ENCODE results near the gene EPHX1. TPM values are rescaled to one million over a fixed set of nuclear protein-coding genes. Genes with fewer than 3 reads are reported as not detected.

The EPHX1 gene
- total and polyA plus RNA-seq, 12 donors, result 251 to 3,548 (median 1,658) TPM

- no peaks in the 10 kb centered on the region for H3K27me3 ChIP-seq
- H3K9me3 ChIP-seq (replicated peaks in 1 of 3), result no peaks in the 10 kb centered on the region
- peaks cover 75 to 82% of the 10 kb centered on the region in 2 donors for H3K4me1 ChIP-seq (replicated peaks in 1 of 2)
- WGBS, 4 donors, result 29 to 48% (median 34%) methylated on average over 5 to 6 of the region's 6 CpGs
- TF ChIP-seq POLR2A (IDR thresholded peaks at IDR 0.05), result no peak
- TF ChIP-seq, protein P1, sequence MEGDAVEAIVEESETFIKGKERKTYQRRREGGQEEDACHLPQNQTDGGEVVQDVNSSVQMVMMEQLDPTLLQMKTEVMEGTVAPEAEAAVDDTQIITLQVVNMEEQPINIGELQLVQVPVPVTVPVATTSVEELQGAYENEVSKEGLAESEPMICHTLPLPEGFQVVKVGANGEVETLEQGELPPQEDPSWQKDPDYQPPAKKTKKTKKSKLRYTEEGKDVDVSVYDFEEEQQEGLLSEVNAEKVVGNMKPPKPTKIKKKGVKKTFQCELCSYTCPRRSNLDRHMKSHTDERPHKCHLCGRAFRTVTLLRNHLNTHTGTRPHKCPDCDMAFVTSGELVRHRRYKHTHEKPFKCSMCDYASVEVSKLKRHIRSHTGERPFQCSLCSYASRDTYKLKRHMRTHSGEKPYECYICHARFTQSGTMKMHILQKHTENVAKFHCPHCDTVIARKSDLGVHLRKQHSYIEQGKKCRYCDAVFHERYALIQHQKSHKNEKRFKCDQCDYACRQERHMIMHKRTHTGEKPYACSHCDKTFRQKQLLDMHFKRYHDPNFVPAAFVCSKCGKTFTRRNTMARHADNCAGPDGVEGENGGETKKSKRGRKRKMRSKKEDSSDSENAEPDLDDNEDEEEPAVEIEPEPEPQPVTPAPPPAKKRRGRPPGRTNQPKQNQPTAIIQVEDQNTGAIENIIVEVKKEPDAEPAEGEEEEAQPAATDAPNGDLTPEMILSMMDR (IDR thresholded peaks at IDR 0.05), result peak in 1 of 6 experiments; percentile 6
- peaks cover 0 to 15% of the 10 kb centered on the region in 2 donors for H3K36me3 ChIP-seq (replicated peaks in 1 of 2)
- H3K27ac ChIP-seq, result peak overlapping the region in 4 of 5 donors; percentile 78 to 98 (median 94)
- H3K4me3 ChIP-seq, result peak overlapping the region in 1 of 4 donors; percentile 24
- intact Hi-C loops (cut with DNase I), result no loop called here
- peak in 4 of 7 donors; percentile 54 to 64 (median 62) for DNase-seq
Measured at GRCh38 chr1:225825078-225825477, 15.2 kb downstream of the EPHX1 start.

DNA sequence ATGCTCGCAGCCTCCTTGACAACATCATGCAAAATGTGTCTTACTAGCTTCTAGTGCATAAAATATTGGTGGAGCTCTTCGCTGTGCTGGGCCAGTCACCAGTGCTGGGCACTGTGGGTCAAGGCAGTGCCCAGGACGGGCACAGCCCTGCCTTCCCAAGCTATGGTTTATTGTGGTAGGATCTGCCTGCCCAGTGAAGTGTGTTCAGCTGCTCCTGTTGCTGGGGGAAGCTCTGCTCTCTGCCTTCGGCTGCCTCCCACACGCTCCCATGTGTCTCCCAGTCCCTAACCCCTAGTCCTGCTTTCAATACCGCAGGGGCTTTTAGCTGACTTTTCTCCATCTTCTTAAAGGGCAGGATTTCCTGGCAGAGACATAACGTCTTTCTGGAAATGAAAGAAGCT, 15.7 kb downstream of the EPHX1 start:
- Histone ChIP-seq H3K4me1 (replicated peaks in 1 of 2) (peaks cover 70 to 76% of the 10 kb centered on the region in 2 donors), H3K4me3 (peak overlapping the region in 1 of 4 donors; percentile 24), H3K27me3 (no peaks in the 10 kb centered on the region), H3K27ac (peak overlapping the region; percentile 78 to 98 (median 92)), H3K9me3 (replicated peaks in 1 of 3) (no peaks in the 10 kb centered on the region), H3K36me3 (replicated peaks in 1 of 2) (peaks cover 0 to 21% of the 10 kb centered on the region in 2 donors)
- TF ChIP-seq POLR2A (IDR thresholded peaks at IDR 0.05), result peak in 1 of 2 donors; percentile 68
- TF ChIP-seq, protein P1 (IDR thresholded peaks at IDR 0.05), result no peak
- 2 to 28% (median 21%) methylated on average over 6 to 7 of the region's 7 CpGs for WGBS, 4 donors
- intact Hi-C loops (cut with DNase I), result no loop called here
- DNase-seq, result peak in 5 of 7 donors; percentile 56 to 79 (median 65)

GRCh38 chr1:225827076-225827475, 17.2 kb downstream of the EPHX1 start:
- Histone ChIP-seq H3K4me1 (replicated peaks in 1 of 2) (peaks cover 57 to 63% of the 10 kb centered on the region in 2 donors), H3K36me3 (replicated peaks in 1 of 2) (peaks cover 0 to 35% of the 10 kb centered on the region in 2 donors), H3K4me3 (peak overlapping the region in 1 of 4 donors; percentile 16), H3K9me3 (replicated peaks in 1 of 3) (no peaks in the 10 kb centered on the region), H3K27ac (peak overlapping the region; percentile 8 to 98 (median 70)), H3K27me3 (no peaks in the 10 kb centered on the region)
- WGBS, 4 donors, result 47 to 78% (median 65%) methylated on average over 3 to 8 of the region's 8 CpGs
- DNase-seq, result peak in 1 of 7 donors; percentile 25
- no peak for TF ChIP-seq POLR2A (IDR thresholded peaks at IDR 0.05)
- TF ChIP-seq, protein P1 (IDR thresholded peaks at IDR 0.05), result no peak
- intact Hi-C loops (cut with DNase I), result no loop called here

- intact Hi-C loops (cut with DNase I), result no loop called here
- peak in 1 of 7 donors; percentile 29 for DNase-seq
Measured at GRCh38 chr1:225828706-225829345, 18.9 kb downstream of the EPHX1 start.

More at GRCh38 chr1:225828706-225829345, 18.9 kb downstream of the EPHX1 start:
- Histone ChIP-seq H3K4me1 (replicated peaks in 1 of 2) (peaks cover 46 to 48% of the 10 kb centered on the region in 2 donors), H3K36me3 (replicated peaks in 1 of 2) (peaks cover 0 to 51% of the 10 kb centered on the region in 2 donors), H3K4me3 (no peak overlapping the region), H3K27ac (peak overlapping the region in 3 of 5 donors; percentile 46 to 98 (median 53)), H3K9me3 (replicated peaks in 1 of 3) (no peaks in the 10 kb centered on the region), H3K27me3 (no peaks in the 10 kb centered on the region)
- TF ChIP-seq, protein P1 (IDR thresholded peaks at IDR 0.05), result no peak
- TF ChIP-seq POLR2A (IDR thresholded peaks at IDR 0.05), result no peak
- 83 to 89% (median 86%) methylated on average over 13 to 14 of the region's 14 CpGs for WGBS, 4 donors

Data from adrenal gland (tissue), 12 donors.